MM.1S (cell line): Measurements from ENCODE around the gene PPP6R1.

Source experiments
- CTCF ChIP-seq: fragments of 300-600 bp; sonication (generic); IDR thresholded peaks from 2 replicates; pipeline ENCODE4 v1.5.1; 2016; ENCODE audit warnings: antibody characterized with exemption, low read length, mixed read lengths
- EZH2 ChIP-seq: fragments of 300-600 bp; sonication (generic); optimal IDR thresholded peaks from 2 replicates; pipeline ENCODE3; 2017; ENCODE audit warnings: low read depth, mild to moderate bottlenecking, antibody characterized with exemption, low read length, mixed read lengths

GRCh38 chr19:55241143-55241934 lies 17.5 kb downstream of the PPP6R1 start:
- TF ChIP-seq CTCF (no peak), EZH2 (no peak)
